K562 (cell line): ENCODE results near the gene WNK2. TPM values are rescaled to one million over a fixed set of nuclear protein-coding genes. Genes with fewer than 3 reads are reported as not detected.
A peak's percentile ranks its signal among the peaks of the same experiment; 100 is the strongest.

Experiments
- ATAC-seq: fragments of 200-7000 bp; cut with Tn5 transposase; 3 replicates; pipeline ENCODE4 v1.9.1; 2020; ENCODE audit warnings: moderate library complexity
- BruUV-seq: library from RNA; stranded (reverse); fragments of 400-500 nt; replicated peaks from 2 replicates; lab custom pipeline; 2021; lab: Mats Ljungman, UMichigan
- CTCF ChIA-PET: fragments of 300-600 bp; formaldehyde crosslinking; extraction: SDS; loops from one replicate; lab custom pipeline; 2021; ENCODE audit warnings: low intra/inter-chr PET ratio; lab: Yijun Ruan, JAX
- POLR2A ChIA-PET: fragments of 300-600, 350-650 bp; sonication (Branson Sonifier 250); formaldehyde crosslinking; extraction: SDS; loops from one replicate; lab custom pipeline; 2021; ENCODE audit warnings: antibody characterized with exemption, inconsistent platforms; lab: Yijun Ruan, JAX
- DNase-seq, 4 experiments: peaks; one replicate each; pipeline versions ENCODE4 v3.0.0 to v3.0.0-alpha.2; 2011 to 2018; ENCODE audit warnings: low spot score in 3 of 4, mixed read lengths in 3 of 4; ENCODE audit errors: extremely low read depth in 1 of 4
- FAIRE-seq: peaks from 2 replicates; lab custom pipeline; 2011; peaks lifted over from hg19 to GRCh38; lab: Jason Lieb, UNC
- H2AFZ ChIP-seq: 2 replicates; pipeline ENCODE4 v1.6.0; 2011; ENCODE audit warnings: low read depth, low read length, control low read depth, inconsistent platforms
- H3K27ac ChIP-seq: fragments of 200-600 bp; 3 replicates; pipeline ENCODE4 v1.8.0; 2011; ENCODE audit warnings: low read depth, mild to moderate bottlenecking, control low read depth, inconsistent platforms, low read length, moderate library complexity, mixed read lengths; ENCODE audit errors: extremely low read depth
- H3K27me3 ChIP-seq, 2 experiments: fragments of 300-600 bp in 1 of 2; 2 replicates in 1 of 2; 3 replicates in 1 of 2; pipeline versions ENCODE4 v1.6.0 to v1.8.0; 2011; ENCODE audit warnings: inconsistent platforms in 2 of 2, low read length in 2 of 2, mild to moderate bottlenecking in 1 of 2, mixed read lengths in 1 of 2, moderate library complexity in 1 of 2; ENCODE audit not compliant: control insufficient read depth in 2 of 2, insufficient read depth in 2 of 2
- H3K36me3 ChIP-seq: fragments of 300-600 bp; 3 replicates; pipeline ENCODE4 v1.8.0; 2011; ENCODE audit warnings: mild to moderate bottlenecking, low read length, inconsistent platforms; ENCODE audit not compliant: control insufficient read depth, insufficient read depth
- H3K4me1 ChIP-seq, 2 experiments: fragments of 200-600 bp in 1 of 2; replicated peaks in 1 of 2; 2 replicates in 1 of 2; 3 replicates in 1 of 2; pipeline versions ENCODE4 v1.5.1 to v1.8.0; 2011; ENCODE audit warnings: inconsistent platforms in 2 of 2, low read length in 2 of 2, mild to moderate bottlenecking in 1 of 2, mixed read lengths in 1 of 2, moderate library complexity in 1 of 2; ENCODE audit not compliant: control insufficient read depth in 2 of 2, insufficient read depth in 2 of 2
- H3K4me2 ChIP-seq: 2 replicates; pipeline ENCODE4 v1.6.1; 2011; ENCODE audit warnings: low read length, control low read depth, inconsistent platforms, mixed read lengths; ENCODE audit not compliant: insufficient read depth
- H3K4me3 ChIP-seq: fragments of 200-600 bp; sonication (generic), shearing (Covaris generic); 2 replicates; pipeline ENCODE4 v1.5.1; 2016; ENCODE audit warnings: control low read depth, inconsistent platforms
- H3K79me2 ChIP-seq: fragments of 200-600 bp; 3 replicates; pipeline ENCODE4 v1.8.0; 2011; ENCODE audit warnings: low read length, inconsistent platforms; ENCODE audit not compliant: control insufficient read depth, insufficient read depth
- H3K9ac ChIP-seq, 2 experiments: 2 replicates each; pipeline versions ENCODE4 v1.6.0 to v1.6.1; 2011; ENCODE audit warnings: low read depth in 2 of 2, low read length in 2 of 2, control low read depth in 1 of 2, inconsistent platforms in 1 of 2, mild to moderate bottlenecking in 1 of 2, mixed read lengths in 1 of 2; ENCODE audit not compliant: insufficient read depth in 1 of 2
- H3K9me1 ChIP-seq: one replicate; pipeline ENCODE4 v1.6.0; 2011; ENCODE audit warnings: inconsistent platforms, mild to moderate bottlenecking, low read length, moderate library complexity; ENCODE audit not compliant: control insufficient read depth, insufficient read depth
- H3K9me3 ChIP-seq: replicated peaks from 2 replicates; pipeline ENCODE4 v1.5.1; 2011; ENCODE audit warnings: low read depth, low read length, inconsistent platforms; ENCODE audit not compliant: control insufficient read depth, insufficient read depth
- H4K20me1 ChIP-seq: replicated peaks from 2 replicates; pipeline ENCODE4 v1.6.1; 2011; ENCODE audit warnings: low read length, inconsistent platforms, mixed read lengths; ENCODE audit not compliant: control insufficient read depth, insufficient read depth
- CBFA2T3 ChIP-seq: fragments of 450-650 bp; IDR thresholded peaks from 2 replicates; pipeline ENCODE4 v1.6.1; 2017
- FOXJ3 ChIP-seq: sonication (generic); formaldehyde crosslinking; IDR thresholded peaks from 2 replicates; pipeline ENCODE4 v1.4.0; 2020; ENCODE audit warnings: mild to moderate bottlenecking, missing genetic modification reagents
- GABPA ChIP-seq: fragments of 200-800 bp; sonication (Bioruptor generic); conservative IDR thresholded peaks from 2 replicates; pipeline ENCODE4 v1.6.1; 2016; ENCODE audit warnings: low read depth, missing genetic modification characterization, missing compliant biosample characterization
- HNRNPUL1 ChIP-seq: fragments of 200-400 bp; formaldehyde crosslinking; IDR thresholded peaks from 2 replicates; pipeline ENCODE4 v1.6.1; 2017; ENCODE audit warnings: low read length
- LCOR ChIP-seq: sonication (generic); formaldehyde crosslinking; IDR thresholded peaks from 2 replicates; pipeline ENCODE4 v1.8.0; 2022; ENCODE audit warnings: mild to moderate bottlenecking, missing genetic modification reagents
- WHSC1 ChIP-seq: IDR thresholded peaks from one replicate; pipeline ENCODE4 v1.6.1; 2012; ENCODE audit warnings: low read length, control low read depth, inconsistent platforms
- XRCC5 ChIP-seq: fragments of 200-400 bp; formaldehyde crosslinking; IDR thresholded peaks from 2 replicates; pipeline ENCODE4 v1.6.1; 2017; ENCODE audit warnings: low read depth, mild to moderate bottlenecking, low read length
- ZNF584 ChIP-seq: fragments of 200-800 bp; sonication (Bioruptor generic); IDR thresholded peaks from 2 replicates; pipeline ENCODE4 v1.6.1; 2016; ENCODE audit warnings: low read depth, mild to moderate bottlenecking, missing genetic modification characterization, missing compliant biosample characterization
- ZNF699 ChIP-seq: fragments of 250-450 bp; sonication (Bioruptor Pico); IDR thresholded peaks from 2 replicates; pipeline ENCODE4 v1.8.0; 2021; ENCODE audit warnings: mild to moderate bottlenecking, moderate library complexity; ENCODE audit not compliant: insufficient replicate concordance
- WGBS: fragments of 100-300 bp; shearing (Covaris generic); methylation state at CpG from one replicate; pipeline ENCODE4 v1.1.6; 2016; ENCODE audit warnings: low coverage, mixed read lengths; ENCODE audit not compliant: insufficient coverage; ENCODE audit errors: missing lambda C conversion rate; 5-methylcytosine and 5-hydroxymethylcytosine counted together
- in situ Hi-C: fragments of 300-500 bp; cut with MboI; formaldehyde crosslinking; loops from 4 replicates; pipeline ENCODE4 v1.15.0; 2018; ENCODE audit warnings: inconsistent platforms, mixed read lengths
- intact Hi-C: fragments of 100-400 bp; cut with micrococcal nuclease; formaldehyde crosslinking; loops from 2 replicates; pipeline ENCODE4 v1.14.2; 2022
- polyA plus RNA-seq, 8 experiments: library from polyadenylated mRNA; depleted of rRNA in 4 of 8; stranded (reverse) in 5 of 8; unstranded in 3 of 8; fragments of >200 nt; fragmentation: Nextera tagmentation in 2 of 8; fragmentation: Illumina TruSeq in 1 of 8; extraction: Ambion mirVana in 2 of 8; extraction: Trizol in 1 of 8; gene quantifications; 2 replicates each; pipeline versions ENCODE4 v1.2.1 to v1.2.3, GENCODE V29; 2011 to 2014; ENCODE audit warnings: inconsistent platforms in 1 of 8, missing spikeins in 1 of 8
- total RNA-seq, 7 experiments: library from RNA; depleted of rRNA in 6 of 7; stranded (reverse); fragments of >200 nt in 6 of 7; fragmentation: Illumina TruSeq in 2 of 7; extraction: Trizol in 2 of 7; gene quantifications; 2 replicates each; pipeline versions ENCODE4 v1.2.1 to v1.2.3, GENCODE V29; 2011 to 2021; ENCODE audit warnings: low replicate concordance in 1 of 7

Gene WNK2
- total and polyA plus RNA-seq, 9 of the 15 experiments (the other 6 are each of a cell fraction or from before 2014, with no cell fraction given): 0.36 to 3.3 (median 0.64) TPM; not detected in 2

- H3K9ac ChIP-seq: no peak overlapping the region
- in situ Hi-C loops (no loop called here), intact Hi-C loops (no loop called here)
- H2AFZ ChIP-seq: no peak overlapping the region
- 42% methylated on average over 14 of the region's 16 CpGs for WGBS
- ATAC-seq (no peak), FAIRE-seq (no peak), DNase-seq (no peak)
- CTCF ChIA-PET: no interaction called here
- no TSS peak for BruUV-seq
- no peak for TF ChIP-seq ZNF584 (CRISPR knock-in tag)
- TF ChIP-seq LCOR (CRISPR knock-in tag): no peak
- TF ChIP-seq XRCC5: no peak
- TF ChIP-seq HNRNPUL1: no peak
- TF ChIP-seq WHSC1: no peak
- TF ChIP-seq FOXJ3: no peak
- no peak for TF ChIP-seq ZNF699 (CRISPR knock-in tag)
- peak; percentile 30; the same call in 1 of the 2 replicates for TF ChIP-seq CBFA2T3
- TF ChIP-seq GABPA (tag): no peak
- peaks cover 4 to 16% of the 10 kb centered on the region in 2 experiments; a peak in 3 of 5 replicates for H3K27me3 ChIP-seq
- no peaks in the 10 kb centered on the region for H3K36me3 ChIP-seq
- no peak overlapping the region; the same call in 1 of the 2 replicates for H3K4me2 ChIP-seq
- H3K27ac ChIP-seq: no peak overlapping the region
- H3K79me2 ChIP-seq: no peaks in the 10 kb centered on the region
- no peaks in the 10 kb centered on the region for H3K9me1 ChIP-seq
- H3K9me3 ChIP-seq: no peaks in the 10 kb centered on the region
- POLR2A ChIA-PET: no interaction called here
- peaks cover 0 to 12% of the 10 kb centered on the region in 2 experiments; a peak in 2 of 5 replicates for H3K4me1 ChIP-seq
- no peak overlapping the region for H3K4me3 ChIP-seq
- H4K20me1 ChIP-seq: 0 out of 2 replicates have a peak, but pooled peaks cover 8% of the 10 kb centered on the region
These were observed 28.0 kb upstream of the WNK2 start for GRCh38 chr9:93155716-93156474.
